SKM-1 treated with dmso at 0.1 percent for 144 hours (cell line): Measurements from ENCODE around the gene LRCOL1.

Experiments used
- DNase-seq: peaks from one replicate; lab custom pipeline; 2025; ENCODE audit not compliant: unreplicated experiment; lab: John Stamatoyannopoulos, UW

LRCOL1 gene

GRCh38 chr12:132583736-132584135 lies 26.6 kb downstream of the LRCOL1 start:
- no peak for DNase-seq

- no peak for DNase-seq
Observed at GRCh38 chr12:132583411-132583710, 27.0 kb downstream of the LRCOL1 start.

- no peak for DNase-seq
Observed at GRCh38 chr12:132582582-132583410, 27.6 kb downstream of the LRCOL1 start.

- no peak for DNase-seq
Observed at GRCh38 chr12:132582058-132582420, 28.3 kb downstream of the LRCOL1 start.

GRCh38 chr12:132581348-132582057 lies 28.9 kb downstream of the LRCOL1 start:
- DNase-seq: no peak

- no peak for DNase-seq
Observed at GRCh38 chr12:132580701-132581292, 29.6 kb downstream of the LRCOL1 start.

- DNase-seq: no peak
Observed at GRCh38 chr12:132579744-132580143, 30.6 kb downstream of the LRCOL1 start.

GRCh38 chr12:132578826-132579225 lies 31.6 kb downstream of the LRCOL1 start:
- DNase-seq: no peak

- DNase-seq: no peak
Observed at GRCh38 chr12:132578118-132578517, 32.3 kb downstream of the LRCOL1 start.

GRCh38 chr12:132577191-132577920 lies 33.0 kb downstream of the LRCOL1 start:
- DNase-seq: no peak

- DNase-seq: no peak
Observed at GRCh38 chr12:132576701-132577100, 33.7 kb downstream of the LRCOL1 start.

- no peak for DNase-seq
Observed at GRCh38 chr12:132575661-132576060, 34.7 kb downstream of the LRCOL1 start.

GRCh38 chr12:132574271-132574996 lies 35.9 kb downstream of the LRCOL1 start:
- DNase-seq: no peak

- DNase-seq: no peak
Observed at GRCh38 chr12:132572801-132573760, 37.3 kb downstream of the LRCOL1 start.

GRCh38 chr12:132572106-132572505 lies 38.3 kb downstream of the LRCOL1 start:
- no peak for DNase-seq

GRCh38 chr12:132571598-132571997 lies 38.8 kb downstream of the LRCOL1 start:
- DNase-seq: no peak

GRCh38 chr12:132571051-132571450 lies 39.3 kb downstream of the LRCOL1 start:
- DNase-seq: no peak

- DNase-seq: no peak
Observed at GRCh38 chr12:132570635-132571034, 39.7 kb downstream of the LRCOL1 start.

- DNase-seq: no peak
Observed at GRCh38 chr12:132569856-132570480, 40.4 kb downstream of the LRCOL1 start.
